MM.1S (cell line): ENCODE measurements around the gene ZNF425.

Experiments used
- EZH2 ChIP-seq: fragments of 300-600 bp; sonication (generic); optimal IDR thresholded peaks from 2 replicates; pipeline ENCODE3; 2017; ENCODE audit warnings: low read depth, mild to moderate bottlenecking, antibody characterized with exemption, low read length, mixed read lengths
- EZH2phosphoT487 ChIP-seq: fragments of 300-600 bp; sonication (generic); IDR thresholded peaks from 2 replicates; pipeline ENCODE4 v1.6.1; 2018; ENCODE audit warnings: antibody characterized with exemption, low read length
- TF ChIP-seq, protein P1 (sequence below): fragments of 300-600 bp; sonication (generic); IDR thresholded peaks from 2 replicates; pipeline ENCODE4 v1.5.1; 2016; ENCODE audit warnings: antibody characterized with exemption, low read length, mixed read lengths

GRCh38 chr7:149175150-149175549, 49.0 kb upstream of the ZNF425 start:
- TF ChIP-seq, protein P1, sequence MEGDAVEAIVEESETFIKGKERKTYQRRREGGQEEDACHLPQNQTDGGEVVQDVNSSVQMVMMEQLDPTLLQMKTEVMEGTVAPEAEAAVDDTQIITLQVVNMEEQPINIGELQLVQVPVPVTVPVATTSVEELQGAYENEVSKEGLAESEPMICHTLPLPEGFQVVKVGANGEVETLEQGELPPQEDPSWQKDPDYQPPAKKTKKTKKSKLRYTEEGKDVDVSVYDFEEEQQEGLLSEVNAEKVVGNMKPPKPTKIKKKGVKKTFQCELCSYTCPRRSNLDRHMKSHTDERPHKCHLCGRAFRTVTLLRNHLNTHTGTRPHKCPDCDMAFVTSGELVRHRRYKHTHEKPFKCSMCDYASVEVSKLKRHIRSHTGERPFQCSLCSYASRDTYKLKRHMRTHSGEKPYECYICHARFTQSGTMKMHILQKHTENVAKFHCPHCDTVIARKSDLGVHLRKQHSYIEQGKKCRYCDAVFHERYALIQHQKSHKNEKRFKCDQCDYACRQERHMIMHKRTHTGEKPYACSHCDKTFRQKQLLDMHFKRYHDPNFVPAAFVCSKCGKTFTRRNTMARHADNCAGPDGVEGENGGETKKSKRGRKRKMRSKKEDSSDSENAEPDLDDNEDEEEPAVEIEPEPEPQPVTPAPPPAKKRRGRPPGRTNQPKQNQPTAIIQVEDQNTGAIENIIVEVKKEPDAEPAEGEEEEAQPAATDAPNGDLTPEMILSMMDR, result no peak
- TF ChIP-seq EZH2phosphoT487, result no peak
- TF ChIP-seq EZH2, result no peak
